Type B pancreatic cell (in vitro differentiated cells): Measurements from ENCODE around the gene SYNDIG1. TPM values are rescaled to one million over a fixed set of nuclear protein-coding genes. Genes with fewer than 3 reads are reported as not detected.

Experiments used
- DNase-seq: peaks from one replicate; pipeline ENCODE4 v3.0.0; 2021; ENCODE audit warnings: mixed read lengths; ENCODE audit not compliant: unreplicated experiment; ENCODE audit errors: extremely low spot score
- H3K27ac Mint-ChIP-seq: 2 replicates; pipeline ENCODE4 v1.8.0; 2021; ENCODE audit warnings: mild to moderate bottlenecking, mixed read lengths
- H3K27me3 Mint-ChIP-seq: 2 replicates; pipeline ENCODE4 v1.8.0; 2021; ENCODE audit warnings: mixed read lengths
- H3K36me3 Mint-ChIP-seq: 2 replicates; pipeline ENCODE4 v1.8.0; 2021; ENCODE audit warnings: mixed read lengths
- H3K4me1 Mint-ChIP-seq: one replicate; pipeline ENCODE4 v1.8.0; 2021; ENCODE audit warnings: mixed read lengths; ENCODE audit not compliant: unreplicated experiment
- H3K4me3 Mint-ChIP-seq: 2 replicates; pipeline ENCODE4 v1.8.0; 2021; ENCODE audit warnings: mild to moderate bottlenecking, mixed read lengths
- H3K9me3 Mint-ChIP-seq: 2 replicates; pipeline ENCODE4 v1.8.0; 2021; ENCODE audit warnings: mixed read lengths
- total RNA-seq: library from RNA; stranded (reverse); gene quantifications from 2 replicates; pipeline ENCODE4 v1.2.1, GENCODE V29; 2021; ENCODE audit warnings: low replicate concordance
- TF ChIP-seq, protein P1 (sequence below): fragments of 200-600 bp; sonication (generic); conservative IDR thresholded peaks from 2 replicates; pipeline ENCODE4 v1.5.0; 2021; ENCODE audit warnings: antibody characterized with exemption, mild to moderate bottlenecking

SYNDIG1 gene
- total RNA-seq, 1 donor from 2014 or later = 4.3 TPM

- Mint-ChIP-seq H3K27ac (no peak overlapping the region), H3K4me3 (no peak overlapping the region), H3K9me3 (peaks cover 8% of the 10 kb centered on the region), H3K36me3 (no peaks in the 10 kb centered on the region), H3K4me1 (peaks cover 30% of the 10 kb centered on the region), H3K27me3 (peaks cover 31% of the 10 kb centered on the region)
- TF ChIP-seq, protein P1, sequence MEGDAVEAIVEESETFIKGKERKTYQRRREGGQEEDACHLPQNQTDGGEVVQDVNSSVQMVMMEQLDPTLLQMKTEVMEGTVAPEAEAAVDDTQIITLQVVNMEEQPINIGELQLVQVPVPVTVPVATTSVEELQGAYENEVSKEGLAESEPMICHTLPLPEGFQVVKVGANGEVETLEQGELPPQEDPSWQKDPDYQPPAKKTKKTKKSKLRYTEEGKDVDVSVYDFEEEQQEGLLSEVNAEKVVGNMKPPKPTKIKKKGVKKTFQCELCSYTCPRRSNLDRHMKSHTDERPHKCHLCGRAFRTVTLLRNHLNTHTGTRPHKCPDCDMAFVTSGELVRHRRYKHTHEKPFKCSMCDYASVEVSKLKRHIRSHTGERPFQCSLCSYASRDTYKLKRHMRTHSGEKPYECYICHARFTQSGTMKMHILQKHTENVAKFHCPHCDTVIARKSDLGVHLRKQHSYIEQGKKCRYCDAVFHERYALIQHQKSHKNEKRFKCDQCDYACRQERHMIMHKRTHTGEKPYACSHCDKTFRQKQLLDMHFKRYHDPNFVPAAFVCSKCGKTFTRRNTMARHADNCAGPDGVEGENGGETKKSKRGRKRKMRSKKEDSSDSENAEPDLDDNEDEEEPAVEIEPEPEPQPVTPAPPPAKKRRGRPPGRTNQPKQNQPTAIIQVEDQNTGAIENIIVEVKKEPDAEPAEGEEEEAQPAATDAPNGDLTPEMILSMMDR = no peak
- no peak for DNase-seq
Measured at GRCh38 chr20:24443436-24443835, 26.0 kb upstream of the SYNDIG1 start.

DNA sequence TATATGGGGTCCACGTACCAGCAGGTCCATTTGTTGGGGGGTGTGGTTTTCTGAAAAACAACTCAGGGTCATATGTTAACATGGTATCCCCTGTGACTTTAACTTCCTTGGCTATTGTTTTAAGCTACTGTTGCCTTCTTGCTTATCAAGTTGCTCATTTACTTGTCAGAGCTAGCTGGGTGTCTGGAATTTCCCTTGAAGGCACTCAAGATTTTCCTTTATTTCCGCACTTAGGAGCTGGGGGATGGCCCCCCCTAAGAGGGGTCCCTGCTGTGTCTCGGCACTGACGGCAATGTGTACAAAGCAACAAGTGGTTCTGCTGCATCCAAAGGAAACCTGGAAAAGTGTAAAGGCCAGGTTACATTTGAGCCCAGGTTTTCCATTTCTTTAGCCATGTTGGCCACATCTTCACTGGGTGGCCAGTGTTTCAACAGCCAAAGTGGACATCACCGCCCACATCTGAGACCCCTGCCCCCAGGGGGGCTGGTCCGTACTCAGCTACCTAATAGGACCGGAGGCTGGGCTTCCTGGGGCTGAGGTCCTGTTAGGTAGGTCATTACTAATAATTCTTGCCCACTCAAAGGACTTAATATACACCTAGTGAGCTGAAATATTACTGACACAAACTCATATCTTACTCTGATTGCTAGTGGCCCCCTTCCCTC lies 24.8 kb upstream of the SYNDIG1 start:
- no peak for DNase-seq
- H3K9me3 Mint-ChIP-seq = peaks cover 8% of the 10 kb centered on the region
- no peak overlapping the region for H3K27ac Mint-ChIP-seq
- H3K4me3 Mint-ChIP-seq = no peak overlapping the region
- TF ChIP-seq, protein P1 = no peak
- H3K36me3 Mint-ChIP-seq = no peaks in the 10 kb centered on the region
- peaks cover 30% of the 10 kb centered on the region for H3K4me1 Mint-ChIP-seq
- peaks cover 26% of the 10 kb centered on the region for H3K27me3 Mint-ChIP-seq

GRCh38 chr20:24445510-24446170 lies 23.8 kb upstream of the SYNDIG1 start:
- TF ChIP-seq, protein P1 = no peak
- no peak overlapping the region for H3K27ac Mint-ChIP-seq
- no peaks in the 10 kb centered on the region for H3K36me3 Mint-ChIP-seq
- peaks cover 30% of the 10 kb centered on the region for H3K4me1 Mint-ChIP-seq
- H3K9me3 Mint-ChIP-seq = peaks cover 8% of the 10 kb centered on the region
- H3K4me3 Mint-ChIP-seq = no peak overlapping the region
- peaks cover 26% of the 10 kb centered on the region for H3K27me3 Mint-ChIP-seq
- no peak for DNase-seq

DNA sequence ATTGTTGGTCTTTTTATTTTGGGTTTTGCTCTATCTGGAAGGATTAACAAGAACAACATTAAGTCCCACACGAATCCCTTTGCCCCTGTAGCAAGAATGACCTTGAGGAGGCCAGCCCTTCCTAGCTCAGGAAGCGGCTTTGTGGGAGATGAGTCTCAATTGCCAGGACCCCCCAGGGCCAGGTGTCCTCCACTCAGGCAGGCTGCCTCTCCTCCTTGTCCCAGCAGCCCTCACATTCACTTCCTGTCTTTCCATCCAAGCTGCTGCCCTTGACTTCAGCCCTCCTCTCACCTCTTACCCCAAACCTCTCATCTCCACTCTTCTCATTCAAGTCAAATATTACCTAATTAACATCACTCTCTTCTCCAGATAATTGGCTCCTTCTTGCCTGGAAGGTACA lies 22.6 kb upstream of the SYNDIG1 start:
- Mint-ChIP-seq H3K4me1 (peaks cover 27% of the 10 kb centered on the region), H3K27ac (no peak overlapping the region), H3K4me3 (peak overlapping the region; percentile 64), H3K36me3 (no peaks in the 10 kb centered on the region), H3K27me3 (peaks cover 22% of the 10 kb centered on the region), H3K9me3 (peaks cover 6% of the 10 kb centered on the region)
- TF ChIP-seq, protein P1 = no peak
- DNase-seq = no peak

- Mint-ChIP-seq H3K9me3 (peaks cover 4% of the 10 kb centered on the region), H3K27ac (no peak overlapping the region), H3K27me3 (peaks cover 28% of the 10 kb centered on the region), H3K4me1 (peaks cover 26% of the 10 kb centered on the region), H3K36me3 (no peaks in the 10 kb centered on the region), H3K4me3 (peak overlapping the region; percentile 4)
- no peak for DNase-seq
- TF ChIP-seq, protein P1 = no peak
Measured at GRCh38 chr20:24448170-24448569, 21.3 kb upstream of the SYNDIG1 start.
